ENCODE data around the gene USP17L30.
"Not testable (repeated sequence)": the region's sequence is repeated elsewhere in the genome, so short reads cannot be mapped to it uniquely, and the experiment has no call there.

Gene USP17L30, protein sequence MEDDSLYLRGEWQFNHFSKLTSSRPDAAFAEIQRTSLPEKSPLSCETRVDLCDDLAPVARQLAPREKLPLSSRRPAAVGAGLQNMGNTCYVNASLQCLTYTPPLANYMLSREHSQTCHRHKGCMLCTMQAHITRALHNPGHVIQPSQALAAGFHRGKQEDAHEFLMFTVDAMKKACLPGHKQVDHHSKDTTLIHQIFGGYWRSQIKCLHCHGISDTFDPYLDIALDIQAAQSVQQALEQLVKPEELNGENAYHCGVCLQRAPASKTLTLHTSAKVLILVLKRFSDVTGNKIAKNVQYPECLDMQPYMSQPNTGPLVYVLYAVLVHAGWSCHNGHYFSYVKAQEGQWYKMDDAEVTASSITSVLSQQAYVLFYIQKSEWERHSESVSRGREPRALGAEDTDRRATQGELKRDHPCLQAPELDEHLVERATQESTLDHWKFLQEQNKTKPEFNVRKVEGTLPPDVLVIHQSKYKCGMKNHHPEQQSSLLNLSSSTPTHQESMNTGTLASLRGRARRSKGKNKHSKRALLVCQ

DNA sequence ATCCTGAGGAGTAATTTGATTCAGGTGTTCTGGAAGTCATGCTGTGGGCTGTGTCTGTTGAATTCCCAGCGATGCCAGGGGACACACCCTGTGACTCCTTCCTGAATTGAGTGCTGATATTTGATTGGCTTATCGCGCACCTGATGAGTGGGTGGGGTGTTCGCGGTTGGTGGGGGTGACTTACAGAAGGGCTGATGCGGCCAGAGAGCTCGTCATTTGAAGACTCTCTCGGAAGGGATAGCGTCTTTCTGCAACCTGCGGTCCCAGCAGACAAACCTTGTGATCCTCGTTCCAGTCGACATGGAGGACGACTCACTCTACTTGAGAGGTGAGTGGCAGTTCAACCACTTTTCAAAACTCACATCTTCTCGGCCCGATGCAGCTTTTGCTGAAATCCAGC is at the start of gene USP17L30:
Gene USP17L30, plus strand, starts transcription at position 301 of the 400 bp plus-strand sequence. Its CDS starts 0 bp downstream, at position 301.
- not testable (repeated sequence) for DNase-seq

DNA sequence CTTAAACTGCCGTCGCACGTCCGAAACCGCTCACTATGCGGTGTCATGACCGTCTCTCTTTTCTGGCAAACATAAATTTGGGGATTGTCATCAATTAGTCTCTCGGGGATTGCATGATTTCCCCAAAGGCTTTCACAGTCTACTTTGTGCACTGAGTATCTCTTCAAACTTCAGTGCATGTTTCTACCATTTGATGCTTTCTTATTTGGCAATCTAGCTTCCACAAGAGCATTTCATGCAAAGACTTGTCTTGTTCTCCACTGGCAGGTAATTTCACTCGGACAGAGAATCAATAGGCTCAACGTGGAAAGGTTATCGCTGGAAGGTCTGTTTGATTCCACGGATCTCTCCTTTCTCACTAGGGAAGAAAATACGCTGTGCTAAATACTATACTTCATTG is 38.7 kb upstream of the USP17L30 start:
- DNase-seq: not testable (repeated sequence)

DNA sequence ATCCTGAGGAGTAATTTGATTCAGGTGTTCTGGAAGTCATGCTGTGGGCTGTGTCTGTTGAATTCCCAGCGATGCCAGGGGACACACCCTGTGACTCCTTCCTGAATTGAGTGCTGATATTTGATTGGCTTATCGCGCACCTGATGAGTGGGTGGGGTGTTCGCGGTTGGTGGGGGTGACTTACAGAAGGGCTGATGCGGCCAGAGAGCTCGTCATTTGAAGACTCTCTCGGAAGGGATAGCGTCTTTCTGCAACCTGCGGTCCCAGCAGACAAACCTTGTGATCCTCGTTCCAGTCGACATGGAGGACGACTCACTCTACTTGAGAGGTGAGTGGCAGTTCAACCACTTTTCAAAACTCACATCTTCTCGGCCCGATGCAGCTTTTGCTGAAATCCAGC is 38.1 kb upstream of the USP17L30 start, which contains the start of gene USP17L24:
Gene USP17L24, plus strand, starts transcription at position 301 of the 400 bp plus-strand sequence. Its CDS starts 0 bp downstream, at position 301.
- DNase-seq: not testable (repeated sequence)

DNA sequence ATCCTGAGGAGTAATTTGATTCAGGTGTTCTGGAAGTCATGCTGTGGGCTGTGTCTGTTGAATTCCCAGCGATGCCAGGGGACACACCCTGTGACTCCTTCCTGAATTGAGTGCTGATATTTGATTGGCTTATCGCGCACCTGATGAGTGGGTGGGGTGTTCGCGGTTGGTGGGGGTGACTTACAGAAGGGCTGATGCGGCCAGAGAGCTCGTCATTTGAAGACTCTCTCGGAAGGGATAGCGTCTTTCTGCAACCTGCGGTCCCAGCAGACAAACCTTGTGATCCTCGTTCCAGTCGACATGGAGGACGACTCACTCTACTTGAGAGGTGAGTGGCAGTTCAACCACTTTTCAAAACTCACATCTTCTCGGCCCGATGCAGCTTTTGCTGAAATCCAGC is 33.3 kb upstream of the USP17L30 start, which contains the start of gene USP17L25:
Gene USP17L25, plus strand, starts transcription at position 301 of the 400 bp plus-strand sequence. Its CDS starts 0 bp downstream, at position 301.
- not testable (repeated sequence) for DNase-seq

DNA sequence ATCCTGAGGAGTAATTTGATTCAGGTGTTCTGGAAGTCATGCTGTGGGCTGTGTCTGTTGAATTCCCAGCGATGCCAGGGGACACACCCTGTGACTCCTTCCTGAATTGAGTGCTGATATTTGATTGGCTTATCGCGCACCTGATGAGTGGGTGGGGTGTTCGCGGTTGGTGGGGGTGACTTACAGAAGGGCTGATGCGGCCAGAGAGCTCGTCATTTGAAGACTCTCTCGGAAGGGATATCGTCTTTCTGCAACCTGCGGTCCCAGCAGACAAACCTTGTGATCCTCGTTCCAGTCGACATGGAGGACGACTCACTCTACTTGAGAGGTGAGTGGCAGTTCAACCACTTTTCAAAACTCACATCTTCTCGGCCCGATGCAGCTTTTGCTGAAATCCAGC is 28.6 kb upstream of the USP17L30 start, which contains the start of gene USP17L26:
Gene USP17L26, plus strand, starts transcription at position 301 of the 400 bp plus-strand sequence. Its CDS starts 0 bp downstream, at position 301.
- DNase-seq: not testable (repeated sequence)

DNA sequence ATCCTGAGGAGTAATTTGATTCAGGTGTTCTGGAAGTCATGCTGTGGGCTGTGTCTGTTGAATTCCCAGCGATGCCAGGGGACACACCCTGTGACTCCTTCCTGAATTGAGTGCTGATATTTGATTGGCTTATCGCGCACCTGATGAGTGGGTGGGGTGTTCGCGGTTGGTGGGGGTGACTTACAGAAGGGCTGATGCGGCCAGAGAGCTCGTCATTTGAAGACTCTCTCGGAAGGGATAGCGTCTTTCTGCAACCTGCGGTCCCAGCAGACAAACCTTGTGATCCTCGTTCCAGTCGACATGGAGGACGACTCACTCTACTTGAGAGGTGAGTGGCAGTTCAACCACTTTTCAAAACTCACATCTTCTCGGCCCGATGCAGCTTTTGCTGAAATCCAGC is 23.8 kb upstream of the USP17L30 start, which contains the start of gene USP17L5:
Gene USP17L5, plus strand, starts transcription at position 301 of the 400 bp plus-strand sequence. Its CDS starts 0 bp downstream, at position 301.
- not testable (repeated sequence) for DNase-seq

DNA sequence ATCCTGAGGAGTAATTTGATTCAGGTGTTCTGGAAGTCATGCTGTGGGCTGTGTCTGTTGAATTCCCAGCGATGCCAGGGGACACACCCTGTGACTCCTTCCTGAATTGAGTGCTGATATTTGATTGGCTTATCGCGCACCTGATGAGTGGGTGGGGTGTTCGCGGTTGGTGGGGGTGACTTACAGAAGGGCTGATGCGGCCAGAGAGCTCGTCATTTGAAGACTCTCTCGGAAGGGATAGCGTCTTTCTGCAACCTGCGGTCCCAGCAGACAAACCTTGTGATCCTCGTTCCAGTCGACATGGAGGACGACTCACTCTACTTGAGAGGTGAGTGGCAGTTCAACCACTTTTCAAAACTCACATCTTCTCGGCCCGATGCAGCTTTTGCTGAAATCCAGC is 19.1 kb upstream of the USP17L30 start, which contains the start of gene USP17L27:
Gene USP17L27, plus strand, starts transcription at position 301 of the 400 bp plus-strand sequence. Its CDS starts 0 bp downstream, at position 301.
- DNase-seq: not testable (repeated sequence)

DNA sequence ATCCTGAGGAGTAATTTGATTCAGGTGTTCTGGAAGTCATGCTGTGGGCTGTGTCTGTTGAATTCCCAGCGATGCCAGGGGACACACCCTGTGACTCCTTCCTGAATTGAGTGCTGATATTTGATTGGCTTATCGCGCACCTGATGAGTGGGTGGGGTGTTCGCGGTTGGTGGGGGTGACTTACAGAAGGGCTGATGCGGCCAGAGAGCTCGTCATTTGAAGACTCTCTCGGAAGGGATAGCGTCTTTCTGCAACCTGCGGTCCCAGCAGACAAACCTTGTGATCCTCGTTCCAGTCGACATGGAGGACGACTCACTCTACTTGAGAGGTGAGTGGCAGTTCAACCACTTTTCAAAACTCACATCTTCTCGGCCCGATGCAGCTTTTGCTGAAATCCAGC is 14.3 kb upstream of the USP17L30 start, which contains the start of gene USP17L28:
Gene USP17L28, plus strand, starts transcription at position 301 of the 400 bp plus-strand sequence. Its CDS starts 0 bp downstream, at position 301.
- not testable (repeated sequence) for DNase-seq

DNA sequence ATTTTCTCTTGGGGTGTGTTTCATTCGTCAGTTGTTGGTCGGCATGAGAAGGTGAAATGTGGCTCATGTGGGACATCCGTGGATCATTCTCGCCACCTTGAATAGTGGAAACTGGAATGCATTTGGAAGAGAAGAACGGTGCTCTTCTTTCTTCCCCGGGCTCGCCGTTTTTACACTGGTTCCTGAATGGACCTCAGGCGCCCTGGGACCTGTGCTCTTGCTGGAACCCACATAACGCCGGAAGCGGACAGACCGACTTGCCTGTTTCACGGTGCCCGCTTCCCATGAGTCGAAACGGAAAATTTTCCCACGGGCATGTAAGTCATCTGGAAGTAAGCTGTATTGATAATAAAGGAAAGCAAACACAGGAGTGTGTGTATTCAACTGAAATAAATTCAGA is 12.1 kb upstream of the USP17L30 start:
- DNase-seq: not testable (repeated sequence)

DNA sequence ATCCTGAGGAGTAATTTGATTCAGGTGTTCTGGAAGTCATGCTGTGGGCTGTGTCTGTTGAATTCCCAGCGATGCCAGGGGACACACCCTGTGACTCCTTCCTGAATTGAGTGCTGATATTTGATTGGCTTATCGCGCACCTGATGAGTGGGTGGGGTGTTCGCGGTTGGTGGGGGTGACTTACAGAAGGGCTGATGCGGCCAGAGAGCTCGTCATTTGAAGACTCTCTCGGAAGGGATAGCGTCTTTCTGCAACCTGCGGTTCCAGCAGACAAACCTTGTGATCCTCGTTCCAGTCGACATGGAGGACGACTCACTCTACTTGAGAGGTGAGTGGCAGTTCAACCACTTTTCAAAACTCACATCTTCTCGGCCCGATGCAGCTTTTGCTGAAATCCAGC is 9.6 kb upstream of the USP17L30 start, which contains the start of gene USP17L29:
Gene USP17L29, plus strand, starts transcription at position 301 of the 400 bp plus-strand sequence. Its CDS starts 0 bp downstream, at position 301.
- DNase-seq: not testable (repeated sequence)

DNA sequence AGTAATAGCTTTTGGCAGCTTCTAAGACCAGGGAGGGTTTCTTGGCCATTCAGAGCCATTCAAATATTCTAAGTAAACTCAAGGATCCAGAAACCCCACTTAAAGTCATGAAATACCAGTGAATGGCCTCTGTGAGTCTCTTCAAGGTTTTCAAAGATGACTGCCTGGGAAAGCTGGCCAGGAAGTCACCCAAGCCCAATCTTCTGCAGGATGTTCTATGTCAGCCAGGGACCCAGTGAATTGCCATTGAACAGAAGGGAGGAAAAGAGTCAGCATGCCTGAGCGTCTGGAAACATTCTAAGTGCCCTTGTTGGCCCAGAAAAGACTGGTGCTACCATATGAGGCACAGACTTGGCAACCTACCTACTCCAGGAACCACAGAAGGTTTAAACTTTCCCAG is 17.0 kb downstream of the USP17L30 start:
- DNase-seq: not testable (repeated sequence)

DNA sequence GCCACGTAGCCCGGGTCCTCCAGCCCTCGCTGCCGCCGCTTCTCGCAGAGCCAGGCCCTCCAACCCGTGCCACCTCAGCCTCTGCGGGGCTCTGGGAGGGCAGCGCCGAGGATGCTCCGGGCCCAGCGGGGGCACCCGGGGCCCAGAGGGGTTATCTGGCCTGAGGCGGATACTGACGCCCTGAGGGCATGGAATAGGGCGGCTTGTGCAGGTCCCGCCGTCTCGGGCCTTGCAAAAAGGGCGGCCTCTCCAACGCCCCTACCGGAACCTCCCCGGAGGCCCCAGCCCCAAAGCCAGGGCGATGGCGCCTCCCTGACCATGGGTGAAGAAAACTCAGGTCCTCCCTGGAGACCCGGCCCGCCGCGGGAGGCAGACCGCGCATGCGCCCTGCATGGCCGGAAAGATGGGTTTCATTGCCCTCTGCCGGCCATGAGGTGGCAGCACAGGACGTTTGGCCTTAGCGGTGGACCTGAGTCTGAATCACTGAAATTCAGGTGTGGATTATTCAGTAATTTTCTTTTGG is 18.1 kb downstream of the USP17L30 start:
- not testable (repeated sequence) for DNase-seq

DNA sequence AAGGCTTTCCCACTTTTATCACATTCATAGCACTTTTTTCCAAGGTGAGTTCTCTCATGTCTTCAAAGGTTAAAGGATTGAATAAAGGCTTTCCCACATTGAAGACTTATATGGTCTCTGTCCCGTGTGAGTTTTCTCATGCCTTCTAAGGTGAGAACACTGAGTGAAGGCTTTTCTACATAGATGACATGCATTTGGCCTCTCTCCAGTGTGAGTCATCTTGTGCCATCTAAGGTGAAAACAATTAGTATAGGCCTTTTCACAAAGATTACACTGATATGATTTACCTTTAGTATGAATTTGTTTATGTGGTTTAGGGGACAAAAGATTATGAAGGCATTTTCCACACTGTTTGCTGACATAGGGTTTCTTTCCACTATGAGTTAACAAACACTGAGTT is 21.2 kb downstream of the USP17L30 start:
- DNase-seq: no peak

DNA sequence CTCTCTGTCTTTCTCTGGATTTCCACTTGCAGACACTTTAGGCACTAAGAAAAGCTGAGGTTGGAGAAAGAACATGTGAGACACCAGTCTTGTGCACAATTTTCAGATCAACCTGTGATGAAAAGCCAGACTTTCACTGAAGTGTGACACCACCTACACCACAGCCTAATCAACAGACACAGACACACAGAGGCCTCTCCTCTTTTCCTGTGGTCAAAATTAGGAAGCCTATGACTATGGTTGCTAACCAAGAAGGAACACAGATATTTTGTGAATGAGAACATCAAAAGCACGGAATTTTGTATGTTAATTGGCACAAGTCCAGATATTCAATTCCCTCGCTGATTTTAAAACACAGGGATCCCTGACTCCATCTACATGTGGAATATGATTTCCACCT is 26.1 kb downstream of the USP17L30 start:
- DNase-seq: not testable (repeated sequence)

DNA sequence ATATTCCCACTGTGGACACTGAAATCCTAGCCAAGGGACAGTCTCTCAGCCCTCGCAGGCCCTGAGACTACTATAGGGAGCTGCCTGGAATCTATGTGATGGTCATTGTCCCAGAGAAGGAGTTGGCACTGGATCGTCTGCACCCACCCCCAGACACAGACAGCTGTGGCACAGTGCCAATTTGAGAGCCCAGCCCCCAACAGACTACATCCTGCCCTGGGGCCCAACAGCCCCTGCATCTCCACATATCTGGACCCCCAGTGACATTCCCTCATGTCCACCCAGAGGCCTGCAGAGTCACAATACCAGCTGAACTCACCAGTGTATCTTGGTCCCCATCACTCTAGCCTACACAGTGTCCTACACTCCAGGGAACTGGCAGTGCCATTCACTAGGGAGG is 42.8 kb downstream of the USP17L30 start:
- not testable (repeated sequence) for DNase-seq

DNA sequence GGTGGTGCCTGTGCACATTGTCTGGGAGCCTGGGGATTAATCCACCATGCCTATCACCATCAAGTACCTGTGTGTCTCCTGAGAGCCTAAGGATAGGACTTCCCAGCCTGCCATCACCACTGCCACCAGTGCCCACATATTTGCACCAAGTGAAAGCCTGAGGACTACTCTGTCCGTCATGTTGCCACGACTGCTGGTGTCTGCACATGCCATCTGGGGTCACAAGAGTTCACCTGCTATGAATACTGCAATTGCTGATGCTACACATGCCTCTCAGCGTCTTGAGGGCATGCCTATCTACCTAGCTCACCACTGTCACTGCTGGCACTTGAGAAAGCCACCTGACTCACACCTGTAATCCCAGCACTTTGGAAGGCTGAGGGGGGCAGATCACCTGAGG is 43.6 kb downstream of the USP17L30 start:
- DNase-seq: not testable (repeated sequence)

DNA sequence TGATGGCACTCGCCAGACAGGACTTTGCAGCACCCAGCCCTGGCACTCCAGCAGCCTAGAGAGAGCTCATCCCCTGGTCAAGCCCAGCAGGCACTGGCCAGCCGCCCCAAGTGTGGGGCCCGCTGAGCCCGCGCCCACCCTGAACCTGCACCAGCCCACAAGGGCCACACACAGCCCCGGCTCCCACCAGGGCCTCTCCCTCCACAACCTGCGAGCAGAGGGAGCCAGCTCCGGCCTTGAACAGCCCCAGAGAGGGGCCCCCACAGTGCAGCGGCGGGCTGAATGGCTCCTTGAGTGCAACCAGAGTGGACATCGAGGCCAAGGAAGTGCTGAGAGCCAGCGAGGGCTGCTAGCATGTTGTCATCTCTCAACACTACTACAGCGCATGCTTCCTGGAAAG is 46.9 kb downstream of the USP17L30 start:
- DNase-seq: no peak

Measured in NCI-H1092 (cell line).